ENCODE results near the gene EXOSC5.

Gene EXOSC5

DNA sequence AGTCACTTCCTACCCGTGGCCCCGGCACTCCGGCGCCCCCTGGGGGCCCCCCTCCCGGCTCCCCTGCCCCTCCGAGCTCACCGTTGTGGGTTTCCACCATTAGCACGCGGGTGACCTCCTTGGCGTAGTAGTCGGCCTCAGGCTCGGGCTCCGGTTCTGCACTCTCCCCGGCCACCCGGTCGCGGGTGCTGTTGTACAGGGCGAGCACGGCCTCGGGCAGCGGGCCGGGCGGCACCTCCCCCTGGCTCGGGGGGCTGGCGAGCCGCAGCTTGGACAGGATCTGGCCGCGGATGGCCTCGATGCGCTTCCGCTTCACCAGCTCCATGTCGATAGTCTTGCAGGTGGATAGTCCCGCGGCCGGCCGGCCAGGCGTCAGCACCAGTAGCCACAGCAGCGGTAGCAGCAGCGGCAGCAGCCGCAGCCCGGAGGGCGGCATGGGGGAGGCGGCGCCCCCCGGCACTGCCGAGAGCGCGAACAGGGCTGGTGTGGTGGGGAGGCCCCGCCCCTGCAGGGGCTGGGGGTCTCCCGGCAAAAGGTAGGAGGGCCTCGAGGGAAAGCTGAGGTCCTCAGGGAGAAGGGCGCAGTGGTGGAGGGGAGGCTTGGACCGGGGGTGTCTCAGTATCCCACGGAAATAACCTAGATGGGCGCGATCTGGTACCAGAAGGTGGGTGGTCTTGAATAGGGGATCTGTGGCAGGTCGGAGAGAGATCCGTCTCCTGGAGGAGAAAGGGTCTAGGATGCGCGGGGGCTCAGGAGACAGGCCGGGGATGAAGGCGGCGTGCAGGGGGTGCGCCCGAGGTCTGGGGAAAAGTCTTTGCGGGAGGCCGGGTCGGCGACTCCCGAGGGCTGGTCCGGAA lies 44.3 kb downstream of the EXOSC5 start:
- ATAC-seq (ENCODE audit: insufficient read depth, low read depth) (peak; percentile 55), DNase-seq (peak; percentile 80)
- Histone ChIP-seq H3K9me3 (ENCODE audit: insufficient read depth, low read length, severe bottlenecking) (no peaks in the 10 kb centered on the region), H3K4me2 (ENCODE audit: insufficient read depth, low read length) (peak overlapping the region; percentile 78), H3K9ac (ENCODE audit: low read depth, low read length) (peak overlapping the region; percentile 97), H4K20me1 (ENCODE audit: insufficient read depth, low read length) (peaks cover 50% of the 10 kb centered on the region), H3K4me3 (ENCODE audit: low read depth in 1 of 2, low read length in 2 of 2) (peak overlapping the region; percentile 93 to 95), H2AFZ (ENCODE audit: low read depth, low read length) (peak overlapping the region; percentile 78), H3K79me2 (ENCODE audit: insufficient read depth, low read length) (peaks cover 61% of the 10 kb centered on the region), H3K36me3 (ENCODE audit: insufficient read depth, low read length) (peaks cover 23% of the 10 kb centered on the region), H3K27ac (ENCODE audit: low read length) (peak overlapping the region; percentile 87), H3K4me1 (ENCODE audit: insufficient read depth, low read length) (peaks cover 45% of the 10 kb centered on the region), H3K27me3 (ENCODE audit: insufficient read depth, low read length, poor library complexity) (no peaks in the 10 kb centered on the region)
- TF ChIP-seq, protein P1, sequence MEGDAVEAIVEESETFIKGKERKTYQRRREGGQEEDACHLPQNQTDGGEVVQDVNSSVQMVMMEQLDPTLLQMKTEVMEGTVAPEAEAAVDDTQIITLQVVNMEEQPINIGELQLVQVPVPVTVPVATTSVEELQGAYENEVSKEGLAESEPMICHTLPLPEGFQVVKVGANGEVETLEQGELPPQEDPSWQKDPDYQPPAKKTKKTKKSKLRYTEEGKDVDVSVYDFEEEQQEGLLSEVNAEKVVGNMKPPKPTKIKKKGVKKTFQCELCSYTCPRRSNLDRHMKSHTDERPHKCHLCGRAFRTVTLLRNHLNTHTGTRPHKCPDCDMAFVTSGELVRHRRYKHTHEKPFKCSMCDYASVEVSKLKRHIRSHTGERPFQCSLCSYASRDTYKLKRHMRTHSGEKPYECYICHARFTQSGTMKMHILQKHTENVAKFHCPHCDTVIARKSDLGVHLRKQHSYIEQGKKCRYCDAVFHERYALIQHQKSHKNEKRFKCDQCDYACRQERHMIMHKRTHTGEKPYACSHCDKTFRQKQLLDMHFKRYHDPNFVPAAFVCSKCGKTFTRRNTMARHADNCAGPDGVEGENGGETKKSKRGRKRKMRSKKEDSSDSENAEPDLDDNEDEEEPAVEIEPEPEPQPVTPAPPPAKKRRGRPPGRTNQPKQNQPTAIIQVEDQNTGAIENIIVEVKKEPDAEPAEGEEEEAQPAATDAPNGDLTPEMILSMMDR (IDR thresholded peaks at IDR 0.05; ENCODE audit: borderline replicate concordance, extremely low read depth, low read length, poor library complexity, severe bottlenecking) = peak; percentile 72
- no peak for TF ChIP-seq EZH2 (IDR thresholded peaks at IDR 0.05; ENCODE audit: borderline replicate concordance, low read depth, low read length, severe bottlenecking)

DNA sequence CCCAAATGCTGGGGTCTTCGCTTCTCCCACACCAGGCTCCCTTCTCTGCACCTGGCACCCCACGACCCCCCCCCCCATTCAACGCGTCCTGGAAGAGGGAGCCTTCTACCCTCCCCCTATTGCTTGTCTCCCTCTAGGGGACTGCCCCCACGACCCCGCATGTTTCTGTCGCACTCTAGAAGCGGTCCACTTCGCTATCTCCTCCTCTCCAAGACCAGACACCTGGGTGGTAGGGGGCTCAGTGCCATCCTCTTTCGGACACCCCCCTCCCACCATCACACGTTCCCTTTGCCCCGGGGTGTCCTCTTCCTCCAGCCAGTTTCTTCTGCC lies 44.9 kb downstream of the EXOSC5 start:
- TF ChIP-seq, protein P1 (IDR thresholded peaks at IDR 0.05; ENCODE audit: borderline replicate concordance, extremely low read depth, low read length, poor library complexity, severe bottlenecking) = no peak
- no peak for TF ChIP-seq EZH2 (IDR thresholded peaks at IDR 0.05; ENCODE audit: borderline replicate concordance, low read depth, low read length, severe bottlenecking)
- Histone ChIP-seq H3K4me3 (ENCODE audit: low read depth in 1 of 2, low read length in 2 of 2) (peak overlapping the region; percentile 93 to 95), H3K27ac (ENCODE audit: low read length) (peak overlapping the region; percentile 87), H3K4me2 (ENCODE audit: insufficient read depth, low read length) (peak overlapping the region; percentile 78), H3K4me1 (ENCODE audit: insufficient read depth, low read length) (peaks cover 45% of the 10 kb centered on the region), H3K79me2 (ENCODE audit: insufficient read depth, low read length) (peaks cover 64% of the 10 kb centered on the region), H3K9ac (ENCODE audit: low read depth, low read length) (peak overlapping the region; percentile 97), H3K9me3 (ENCODE audit: insufficient read depth, low read length, severe bottlenecking) (no peaks in the 10 kb centered on the region), H2AFZ (ENCODE audit: low read depth, low read length) (peak overlapping the region; percentile 78), H4K20me1 (ENCODE audit: insufficient read depth, low read length) (peaks cover 50% of the 10 kb centered on the region), H3K36me3 (ENCODE audit: insufficient read depth, low read length) (peaks cover 27% of the 10 kb centered on the region), H3K27me3 (ENCODE audit: insufficient read depth, low read length, poor library complexity) (no peaks in the 10 kb centered on the region)
- DNase-seq = no peak
- peak; percentile 2 for ATAC-seq (ENCODE audit: insufficient read depth, low read depth)

DNA sequence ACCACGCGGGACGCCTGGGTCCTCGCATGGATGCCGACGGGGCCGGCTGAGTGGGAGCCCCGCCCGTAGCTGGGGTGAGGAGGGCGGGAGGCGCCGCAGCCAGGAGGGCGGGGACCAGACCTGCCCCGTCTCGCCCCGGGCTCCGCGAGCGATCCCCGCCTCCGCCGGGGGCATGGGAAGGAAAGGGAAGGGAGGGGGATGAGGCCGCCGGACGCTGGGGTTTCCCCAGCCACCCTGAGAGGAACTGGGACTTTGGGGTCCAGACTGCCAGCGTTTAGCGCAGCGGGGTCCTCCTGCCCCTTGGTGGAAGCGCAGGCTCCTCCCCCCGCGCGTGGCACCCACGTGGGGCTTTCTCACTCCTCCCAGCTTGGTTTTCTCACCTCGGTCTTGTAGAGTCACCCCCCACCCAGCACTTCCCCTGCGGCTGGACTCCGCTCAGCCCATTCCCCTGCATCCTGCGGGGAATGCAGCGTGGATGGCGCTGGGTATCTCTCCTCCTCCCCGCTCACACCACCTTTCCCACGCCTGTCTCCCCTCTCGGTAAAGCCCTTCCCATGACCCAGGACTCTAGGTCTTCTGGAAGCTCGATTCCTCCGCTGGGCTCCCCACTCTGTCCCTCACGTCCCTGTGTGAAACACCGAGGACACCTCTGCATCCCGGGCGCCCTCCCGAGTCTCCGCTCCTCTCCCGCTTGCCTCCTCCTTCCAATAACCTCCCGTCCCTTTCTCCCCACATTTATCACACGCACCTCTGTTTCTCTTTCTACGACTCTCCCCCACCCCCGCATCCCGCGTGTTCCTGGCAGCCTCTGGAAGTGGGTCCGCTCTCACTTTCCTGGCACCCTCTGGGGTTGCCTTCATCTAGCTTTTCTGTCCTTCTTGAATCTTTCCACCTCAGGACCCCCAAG lies 45.6 kb downstream of the EXOSC5 start:
- H4K20me1 ChIP-seq (ENCODE audit: insufficient read depth, low read length) = peaks cover 50% of the 10 kb centered on the region
- DNase-seq = peak; percentile 60
- TF ChIP-seq EZH2 (IDR thresholded peaks at IDR 0.05; ENCODE audit: borderline replicate concordance, low read depth, low read length, severe bottlenecking) = no peak
- TF ChIP-seq, protein P1 (IDR thresholded peaks at IDR 0.05; ENCODE audit: borderline replicate concordance, extremely low read depth, low read length, poor library complexity, severe bottlenecking) = no peak
- H3K36me3 ChIP-seq (ENCODE audit: insufficient read depth, low read length) = peaks cover 32% of the 10 kb centered on the region
- no peak overlapping the region for H2AFZ ChIP-seq (ENCODE audit: low read depth, low read length)
- ATAC-seq (ENCODE audit: insufficient read depth, low read depth) = peak; percentile 37
- peak overlapping the region; percentile 93 to 95; a peak in 3 of 4 replicates for H3K4me3 ChIP-seq (ENCODE audit: low read depth in 1 of 2, low read length in 2 of 2)
- H3K9ac ChIP-seq (ENCODE audit: low read depth, low read length) = peak overlapping the region; percentile 97
- peak overlapping the region; percentile 78 for H3K4me2 ChIP-seq (ENCODE audit: insufficient read depth, low read length)
- H3K9me3 ChIP-seq (ENCODE audit: insufficient read depth, low read length, severe bottlenecking) = no peaks in the 10 kb centered on the region
- peaks cover 45% of the 10 kb centered on the region for H3K4me1 ChIP-seq (ENCODE audit: insufficient read depth, low read length)
- peak overlapping the region; percentile 87 for H3K27ac ChIP-seq (ENCODE audit: low read length)
- no peaks in the 10 kb centered on the region for H3K27me3 ChIP-seq (ENCODE audit: insufficient read depth, low read length, poor library complexity)
- H3K79me2 ChIP-seq (ENCODE audit: insufficient read depth, low read length) = peaks cover 65% of the 10 kb centered on the region
